BE2C (cell line): ENCODE measurements around the gene SNX20.

ENCODE experiments used
- DNase-seq: peaks from one replicate; pipeline ENCODE4 v3.0.0-alpha.2; 2020
- H3K27me3 ChIP-seq: fragments of 250-450 bp; sonication (Bioruptor Pico); 2 replicates; pipeline ENCODE4 v1.5.1; 2020; ENCODE audit warnings: mild to moderate bottlenecking
- H3K36me3 ChIP-seq: fragments of 250-450 bp; sonication (Bioruptor Pico); 2 replicates; pipeline ENCODE4 v1.5.1; 2020; ENCODE audit warnings: mild to moderate bottlenecking
- H3K4me1 ChIP-seq: fragments of 250-450 bp; sonication (Bioruptor Pico); 2 replicates; pipeline ENCODE4 v1.5.1; 2020
- H3K4me3 ChIP-seq: 2 replicates; pipeline ENCODE4 v1.5.1; 2011; ENCODE audit warnings: low read depth, low read length
- H3K9me3 ChIP-seq: fragments of 250-450 bp; sonication (Bioruptor Pico); 2 replicates; pipeline ENCODE4 v1.5.1; 2020
- TF ChIP-seq, protein P1 (sequence below): IDR thresholded peaks from 2 replicates; pipeline ENCODE4 v1.5.1; 2012; ENCODE audit warnings: mild to moderate bottlenecking, low read depth, low read length

Gene SNX20

DNA sequence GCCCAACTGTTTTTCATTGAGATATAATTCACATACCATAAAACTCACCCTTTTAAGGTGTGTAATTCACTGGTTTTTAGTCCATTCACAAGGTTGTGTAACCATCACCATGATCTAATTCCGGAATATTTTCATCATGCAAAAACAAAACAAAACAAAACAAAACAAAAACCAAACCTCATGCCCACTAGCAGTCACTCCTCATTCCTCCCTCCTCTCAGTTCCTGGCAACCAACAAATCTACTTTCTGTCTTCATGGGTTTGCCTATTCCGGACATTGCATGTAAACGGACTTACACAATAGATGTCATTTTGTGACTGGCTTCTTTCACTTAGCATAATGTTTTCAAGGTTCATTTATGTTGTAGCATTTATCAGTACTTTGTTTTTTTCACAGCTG, 7.8 kb upstream of the SNX20 start:
- Histone ChIP-seq H3K9me3 (no peaks in the 10 kb centered on the region), H3K27me3 (no peaks in the 10 kb centered on the region), H3K4me3 (no peak overlapping the region), H3K36me3 (no peaks in the 10 kb centered on the region), H3K4me1 (no peaks in the 10 kb centered on the region)
- TF ChIP-seq, protein P1, sequence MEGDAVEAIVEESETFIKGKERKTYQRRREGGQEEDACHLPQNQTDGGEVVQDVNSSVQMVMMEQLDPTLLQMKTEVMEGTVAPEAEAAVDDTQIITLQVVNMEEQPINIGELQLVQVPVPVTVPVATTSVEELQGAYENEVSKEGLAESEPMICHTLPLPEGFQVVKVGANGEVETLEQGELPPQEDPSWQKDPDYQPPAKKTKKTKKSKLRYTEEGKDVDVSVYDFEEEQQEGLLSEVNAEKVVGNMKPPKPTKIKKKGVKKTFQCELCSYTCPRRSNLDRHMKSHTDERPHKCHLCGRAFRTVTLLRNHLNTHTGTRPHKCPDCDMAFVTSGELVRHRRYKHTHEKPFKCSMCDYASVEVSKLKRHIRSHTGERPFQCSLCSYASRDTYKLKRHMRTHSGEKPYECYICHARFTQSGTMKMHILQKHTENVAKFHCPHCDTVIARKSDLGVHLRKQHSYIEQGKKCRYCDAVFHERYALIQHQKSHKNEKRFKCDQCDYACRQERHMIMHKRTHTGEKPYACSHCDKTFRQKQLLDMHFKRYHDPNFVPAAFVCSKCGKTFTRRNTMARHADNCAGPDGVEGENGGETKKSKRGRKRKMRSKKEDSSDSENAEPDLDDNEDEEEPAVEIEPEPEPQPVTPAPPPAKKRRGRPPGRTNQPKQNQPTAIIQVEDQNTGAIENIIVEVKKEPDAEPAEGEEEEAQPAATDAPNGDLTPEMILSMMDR, result no peak
- no peak for DNase-seq

DNA sequence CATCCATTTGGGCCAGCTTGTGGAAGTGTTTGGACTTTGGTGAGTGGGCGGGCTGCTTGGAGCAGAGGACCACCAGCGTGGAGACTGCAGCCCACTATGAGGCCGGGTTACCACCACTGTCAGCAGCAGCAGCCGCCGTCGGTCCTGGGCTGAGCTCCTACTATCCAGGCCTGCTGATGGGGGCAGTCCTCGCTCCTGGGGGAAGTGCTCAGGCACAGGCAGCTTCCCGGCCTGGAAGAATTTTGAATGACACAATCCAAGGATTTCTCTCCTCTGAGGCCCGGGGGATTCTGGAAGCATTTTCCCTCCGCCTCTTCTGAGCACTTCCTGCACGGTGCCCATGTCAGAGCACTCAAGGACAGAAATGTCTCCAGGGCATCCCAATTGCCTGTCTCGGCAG, 7.0 kb upstream of the SNX20 start:
- Histone ChIP-seq H3K36me3 (no peaks in the 10 kb centered on the region), H3K4me1 (no peaks in the 10 kb centered on the region), H3K4me3 (no peak overlapping the region), H3K27me3 (no peaks in the 10 kb centered on the region), H3K9me3 (no peaks in the 10 kb centered on the region)
- DNase-seq, result no peak
- TF ChIP-seq, protein P1, result no peak

DNA sequence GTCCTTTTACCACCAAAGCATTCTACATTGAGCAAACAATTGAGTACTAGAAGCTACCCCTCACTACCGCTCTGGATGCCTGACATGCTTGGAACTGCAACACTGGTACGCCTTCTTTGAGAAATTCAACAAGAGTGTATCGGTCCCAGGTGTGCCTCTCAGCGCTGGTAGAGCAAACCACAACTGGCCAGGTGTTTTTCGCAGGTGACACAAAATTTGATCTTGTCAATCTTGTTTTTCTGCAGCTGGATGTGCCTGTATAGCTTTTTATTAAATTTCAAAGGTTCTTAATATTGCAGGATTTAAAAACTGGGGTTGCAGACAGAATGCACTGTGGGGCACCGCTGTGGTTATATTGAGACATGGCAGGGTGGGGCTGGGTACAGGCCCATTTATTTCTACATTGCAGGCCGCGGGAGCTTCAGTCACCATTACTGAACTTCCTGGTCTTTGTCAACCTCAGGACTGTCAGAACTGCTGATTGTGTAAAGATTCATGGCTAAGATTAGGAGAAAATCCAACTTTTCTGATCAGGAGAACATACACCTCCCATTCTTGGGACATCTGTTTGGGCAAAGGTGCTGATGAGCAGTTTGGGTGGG, 4.5 kb upstream of the SNX20 start:
- TF ChIP-seq, protein P1, result no peak
- Histone ChIP-seq H3K9me3 (no peaks in the 10 kb centered on the region), H3K36me3 (no peaks in the 10 kb centered on the region), H3K4me1 (no peaks in the 10 kb centered on the region), H3K4me3 (no peak overlapping the region), H3K27me3 (no peaks in the 10 kb centered on the region)
- no peak for DNase-seq

DNA sequence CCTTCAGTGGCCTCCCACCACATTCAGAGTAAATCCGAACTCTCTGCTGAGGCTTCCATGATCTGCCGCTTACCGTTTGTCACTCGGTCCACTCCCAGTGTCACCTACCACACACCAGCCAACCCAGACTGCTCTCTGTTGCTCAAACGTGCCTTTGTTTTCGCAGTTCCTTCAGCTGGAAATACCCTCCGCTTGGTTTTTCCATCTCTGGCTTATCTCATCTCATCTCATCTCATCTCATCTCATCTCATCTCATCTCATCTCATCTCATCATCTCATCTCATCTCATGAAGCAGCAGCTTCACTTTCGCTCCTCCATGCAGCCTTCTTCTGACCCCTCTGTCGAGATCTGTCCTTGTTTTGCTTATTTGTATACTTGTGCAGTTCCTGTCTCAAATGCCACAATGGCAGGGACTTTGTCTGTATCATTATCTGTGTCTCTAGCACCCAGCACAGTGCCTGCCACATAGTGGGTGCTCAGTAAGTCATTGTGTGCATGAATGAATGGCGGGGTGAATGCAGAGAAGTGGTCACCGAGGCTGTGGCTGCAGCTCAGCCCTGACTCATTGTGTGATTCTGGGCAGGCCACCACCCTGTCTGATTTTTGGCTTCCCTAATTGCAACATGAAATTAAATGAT, 3.8 kb upstream of the SNX20 start:
- no peak for DNase-seq
- TF ChIP-seq, protein P1, result no peak
- no peaks in the 10 kb centered on the region for H3K4me1 ChIP-seq
- no peaks in the 10 kb centered on the region for H3K27me3 ChIP-seq
- no peaks in the 10 kb centered on the region for H3K9me3 ChIP-seq
- no peaks in the 10 kb centered on the region for H3K36me3 ChIP-seq
- no peak overlapping the region for H3K4me3 ChIP-seq

DNA sequence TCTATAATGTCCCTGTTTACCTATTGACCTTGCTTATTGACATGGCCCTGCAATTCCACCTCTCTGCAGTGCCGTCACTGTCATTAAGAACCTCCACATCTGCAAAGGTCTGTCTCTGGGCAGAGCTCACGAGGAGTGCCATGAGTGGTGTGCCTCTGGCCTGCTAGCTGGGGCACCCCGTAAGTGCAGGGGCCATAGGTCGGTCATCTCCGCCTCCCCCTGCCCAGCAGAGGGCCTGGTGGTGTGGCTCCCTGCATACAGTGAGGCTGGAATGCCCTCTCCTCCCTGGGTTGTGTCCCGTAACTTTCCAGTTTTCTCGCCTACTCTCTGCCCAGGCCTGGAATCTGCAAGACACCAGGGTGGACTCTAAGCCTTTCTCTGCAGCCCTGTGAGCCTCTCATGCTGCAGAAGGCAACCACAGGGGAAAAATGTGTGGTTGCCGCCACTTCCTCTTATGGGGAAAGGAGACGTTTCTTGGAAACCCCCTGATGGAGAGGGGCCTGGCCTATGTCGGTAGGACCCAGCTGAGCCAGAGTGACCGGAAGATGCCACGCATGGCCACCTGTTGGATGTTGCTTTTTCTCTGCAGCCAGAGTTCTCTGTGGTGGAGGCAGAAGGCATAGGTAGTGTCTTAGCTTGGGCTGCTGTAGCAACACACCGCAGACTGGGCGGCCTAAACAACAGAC, 2.7 kb upstream of the SNX20 start:
- TF ChIP-seq, protein P1, result no peak
- no peak for DNase-seq
- Histone ChIP-seq H3K36me3 (no peaks in the 10 kb centered on the region), H3K4me1 (no peaks in the 10 kb centered on the region), H3K9me3 (no peaks in the 10 kb centered on the region), H3K4me3 (no peak overlapping the region), H3K27me3 (no peaks in the 10 kb centered on the region)

DNA sequence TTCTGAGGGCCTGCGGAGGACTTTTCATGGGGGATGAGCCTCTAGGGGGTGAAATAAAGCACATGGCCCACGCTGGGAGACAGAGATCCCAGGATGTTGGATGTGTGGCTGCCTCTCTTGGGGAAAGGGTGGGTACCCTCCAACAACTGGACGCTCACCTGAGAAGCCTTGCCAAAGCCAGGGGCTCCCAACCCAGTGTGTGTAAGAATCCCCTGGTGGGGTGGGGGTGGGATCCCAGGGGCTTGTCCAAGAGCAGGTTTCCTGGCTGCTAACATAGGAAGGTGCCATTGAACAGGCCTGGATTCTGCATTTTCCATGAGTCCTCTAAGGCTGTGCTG, 587 bp downstream of the SNX20 start:
- no peak for DNase-seq
- H3K4me3 ChIP-seq, result no peak overlapping the region
- no peaks in the 10 kb centered on the region for H3K4me1 ChIP-seq
- TF ChIP-seq, protein P1, result no peak
- no peaks in the 10 kb centered on the region for H3K36me3 ChIP-seq
- H3K9me3 ChIP-seq, result no peaks in the 10 kb centered on the region
- no peaks in the 10 kb centered on the region for H3K27me3 ChIP-seq
